GM18505 (cell line): ENCODE results near the gene MINDY4B.

Experiments used
- ATAC-seq: cut with Tn5 transposase; IDR thresholded peaks from one replicate; pipeline ENCODE4 v1.9.1; 2021; ENCODE audit not compliant: unreplicated experiment
- POLR2A ChIP-seq: IDR thresholded peaks from 4 replicates; pipeline ENCODE4 v1.6.1; 2011; ENCODE audit warnings: borderline replicate concordance; ENCODE audit not compliant: insufficient read depth, insufficient read length; ENCODE audit errors: extremely low read depth

MINDY4B gene

GRCh38 chr3:150825192-150825915 lies 79.9 kb downstream of the MINDY4B start:
- ATAC-seq, result no peak
- no peak for TF ChIP-seq POLR2A

- ATAC-seq, result no peak
- TF ChIP-seq POLR2A, result no peak
Observed at GRCh38 chr3:150823277-150823676, 82.0 kb downstream of the MINDY4B start.

- ATAC-seq, result no peak
- TF ChIP-seq POLR2A, result no peak
Observed at GRCh38 chr3:150822636-150823035, 82.6 kb downstream of the MINDY4B start.
